Neuronal stem cell (in vitro differentiated cells): ENCODE results near the gene CAMTA1.

ENCODE experiments used
- DNase-seq: peaks from one replicate; pipeline ENCODE4 v3.0.0-alpha.2; 2013; ENCODE audit warnings: low spot score
- H2AFZ ChIP-seq: one replicate; pipeline ENCODE4 v1.6.1; 2013; ENCODE audit warnings: mild to moderate bottlenecking, low read length, inconsistent platforms
- H2AK5ac ChIP-seq: 2 replicates; pipeline ENCODE4 v1.6.1; 2013; ENCODE audit warnings: low read depth, mild to moderate bottlenecking, inconsistent platforms, low read length, moderate library complexity, mixed read lengths
- H2BK120ac ChIP-seq: 2 replicates; pipeline ENCODE4 v1.6.1; 2013; ENCODE audit warnings: low read depth, mild to moderate bottlenecking, inconsistent platforms, low read length, moderate library complexity, mixed read lengths
- H2BK12ac ChIP-seq: one replicate; pipeline ENCODE4 v1.6.1; 2013; ENCODE audit warnings: low read length, inconsistent platforms
- H2BK15ac ChIP-seq: 2 replicates; pipeline ENCODE4 v1.6.1; 2013; ENCODE audit warnings: mild to moderate bottlenecking, low read length, inconsistent platforms, mixed read lengths
- H2BK5ac ChIP-seq: one replicate; pipeline ENCODE4 v1.6.1; 2013; ENCODE audit warnings: inconsistent platforms, mild to moderate bottlenecking, low read length, moderate library complexity
- H3K14ac ChIP-seq: one replicate; pipeline ENCODE4 v1.6.1; 2013; ENCODE audit warnings: low read length, inconsistent platforms
- H3K18ac ChIP-seq: 2 replicates; pipeline ENCODE4 v1.6.1; 2013; ENCODE audit warnings: low read length, inconsistent platforms
- H3K23ac ChIP-seq: 2 replicates; pipeline ENCODE4 v1.6.1; 2013; ENCODE audit warnings: low read depth, mild to moderate bottlenecking, mixed read lengths, low read length, inconsistent platforms; ENCODE audit not compliant: poor library complexity
- H3K27ac ChIP-seq: replicated peaks from 3 replicates; pipeline ENCODE4 v1.5.1; 2013; ENCODE audit warnings: low read length, inconsistent platforms
- H3K27me3 ChIP-seq, 3 experiments: 2 replicates each; pipeline ENCODE4 v1.6.1; 2013; ENCODE audit warnings: low read length in 3 of 3, mild to moderate bottlenecking in 2 of 3, inconsistent platforms in 1 of 3, low read depth in 1 of 3, mixed read lengths in 1 of 3, moderate library complexity in 1 of 3; ENCODE audit not compliant: control insufficient read depth in 3 of 3, insufficient read depth in 3 of 3
- H3K36me3 ChIP-seq, 2 donors: replicated peaks in 1 of 2; 2 replicates each; pipeline ENCODE4 v1.6.1; 2013; ENCODE audit warnings: low read length in 2 of 2; ENCODE audit not compliant: control insufficient read depth in 2 of 2, insufficient read depth in 2 of 2
- H3K4ac ChIP-seq: 2 replicates; pipeline ENCODE4 v1.6.1; 2013; ENCODE audit warnings: inconsistent platforms, mild to moderate bottlenecking, low read length, moderate library complexity
- H3K4me1 ChIP-seq, 2 donors: 1 replicate in 1 of 2; 2 replicates in 1 of 2; pipeline ENCODE4 v1.6.1; 2013; ENCODE audit warnings: low read length in 2 of 2, low read depth in 1 of 2; ENCODE audit not compliant: control insufficient read depth in 2 of 2, insufficient read depth in 1 of 2
- H3K4me2 ChIP-seq: one replicate; pipeline ENCODE4 v1.6.1; 2013; ENCODE audit warnings: mild to moderate bottlenecking, low read length, inconsistent platforms; ENCODE audit not compliant: insufficient read depth, poor library complexity, severe bottlenecking
- H3K4me3 ChIP-seq, 2 donors: 2 replicates each; pipeline ENCODE4 v1.5.1; 2013; ENCODE audit warnings: low read length in 2 of 2, mild to moderate bottlenecking in 2 of 2, inconsistent platforms in 1 of 2, moderate library complexity in 1 of 2
- H3K79me1 ChIP-seq: one replicate; pipeline ENCODE4 v1.6.1; 2013; ENCODE audit warnings: low read depth, mild to moderate bottlenecking, inconsistent platforms, low read length, moderate library complexity
- H3K9ac ChIP-seq: one replicate; pipeline ENCODE4 v1.6.1; 2013; ENCODE audit warnings: mild to moderate bottlenecking, low read depth, low read length, inconsistent platforms; ENCODE audit not compliant: poor library complexity
- H3K9me3 ChIP-seq, 2 donors: replicated peaks in 1 of 2; 2 replicates each; pipeline versions ENCODE3 to v1.6.1; 2013; ENCODE audit warnings: low read length in 2 of 2, mild to moderate bottlenecking in 2 of 2, inconsistent platforms in 1 of 2, low read depth in 1 of 2, mixed read lengths in 1 of 2, moderate library complexity in 1 of 2; ENCODE audit not compliant: control insufficient read depth in 2 of 2, insufficient read depth in 1 of 2
- H4K8ac ChIP-seq: one replicate; pipeline ENCODE4 v1.6.1; 2013; ENCODE audit warnings: low read depth, mild to moderate bottlenecking, inconsistent platforms, low read length, moderate library complexity
- H4K91ac ChIP-seq: one replicate; pipeline ENCODE4 v1.6.1; 2013; ENCODE audit warnings: low read length, low read depth, mild to moderate bottlenecking, inconsistent platforms; ENCODE audit not compliant: poor library complexity
- WGBS, 2 donors: extraction: QIAGEN DNeasy Blood & Tissue Kit; methylation state at CpG; one replicate each; pipeline ENCODE4 v1.1.7; 2013; ENCODE audit warnings: missing lambda C conversion rate in 2 of 2, mixed read lengths in 1 of 2; ENCODE audit not compliant: insufficient read length in 2 of 2, insufficient replicate concordance in 1 of 2; ENCODE audit errors: extremely low coverage in 2 of 2; 5-methylcytosine and 5-hydroxymethylcytosine counted together

Gene CAMTA1

GRCh38 chr1:6859415-6860343 lies 74.4 kb downstream of the CAMTA1 start:
- Histone ChIP-seq H3K9me3 (no peaks in the 10 kb centered on the region), H3K4me1 (peaks cover 0 to 3% of the 10 kb centered on the region in 2 donors), H3K18ac (no peak overlapping the region), H3K23ac (no peak overlapping the region), H2BK15ac (no peak overlapping the region), H3K14ac (no peak overlapping the region), H3K27ac (no peak overlapping the region), H3K4ac (no peak overlapping the region), H3K79me1 (peaks cover 8% of the 10 kb centered on the region), H2AK5ac (no peak overlapping the region), H2BK120ac (no peak overlapping the region), H3K4me3 (no peak overlapping the region), H3K9ac (no peak overlapping the region), H4K91ac (no peak overlapping the region), H2BK5ac (no peak overlapping the region), H2AFZ (no peak overlapping the region), H3K36me3 (peaks cover 3 to 14% of the 10 kb centered on the region in 2 donors), H3K4me2 (no peak overlapping the region), H3K27me3 (no peaks in the 10 kb centered on the region), H2BK12ac (no peak overlapping the region), H4K8ac (no peak overlapping the region)
- DNase-seq = no peak
- WGBS, 2 donors = no CpG with 5 or more reads among the region's 7 CpGs

- no peak overlapping the region for H3K14ac ChIP-seq
- H3K4me1 ChIP-seq = peaks cover 0 to 5% of the 10 kb centered on the region in 2 donors
- no peak overlapping the region for H3K9ac ChIP-seq
- H3K27ac ChIP-seq = no peak overlapping the region
- no peak overlapping the region for H4K8ac ChIP-seq
- H2AK5ac ChIP-seq = no peak overlapping the region
- no peak overlapping the region for H2BK12ac ChIP-seq
- H2AFZ ChIP-seq = no peak overlapping the region
- H3K27me3 ChIP-seq = no peaks in the 10 kb centered on the region
- no peak overlapping the region for H2BK15ac ChIP-seq
- H4K91ac ChIP-seq = no peak overlapping the region
- no peak overlapping the region for H3K23ac ChIP-seq
- peaks cover under 1 to 9% of the 10 kb centered on the region in 2 donors for H3K36me3 ChIP-seq
- H3K79me1 ChIP-seq = peaks cover 6% of the 10 kb centered on the region
- H3K4ac ChIP-seq = no peak overlapping the region
- no peak overlapping the region for H3K4me2 ChIP-seq
- no peak overlapping the region for H3K4me3 ChIP-seq
- H3K9me3 ChIP-seq = no peaks in the 10 kb centered on the region
- no peak overlapping the region for H2BK120ac ChIP-seq
- H3K18ac ChIP-seq = no peak overlapping the region
- no CpG with 5 or more reads among the region's 6 CpGs for WGBS, 2 donors
- DNase-seq = no peak
- no peak overlapping the region for H2BK5ac ChIP-seq
Measured at GRCh38 chr1:6860401-6860800, 75.1 kb downstream of the CAMTA1 start.

GRCh38 chr1:6861075-6861724 lies 75.9 kb downstream of the CAMTA1 start:
- Histone ChIP-seq H3K79me1 (peaks cover 5% of the 10 kb centered on the region), H3K27me3 (no peaks in the 10 kb centered on the region), H2BK15ac (no peak overlapping the region), H2BK5ac (no peak overlapping the region), H3K36me3 (peaks cover 0 to 5% of the 10 kb centered on the region in 2 donors), H3K4ac (no peak overlapping the region), H2BK12ac (no peak overlapping the region), H3K27ac (no peak overlapping the region), H4K91ac (no peak overlapping the region), H4K8ac (no peak overlapping the region), H3K9me3 (no peaks in the 10 kb centered on the region), H2AK5ac (no peak overlapping the region), H3K14ac (no peak overlapping the region), H3K4me1 (peaks cover 0 to 5% of the 10 kb centered on the region in 2 donors), H3K4me2 (no peak overlapping the region), H3K18ac (no peak overlapping the region), H3K4me3 (no peak overlapping the region), H3K9ac (no peak overlapping the region), H2BK120ac (no peak overlapping the region), H3K23ac (no peak overlapping the region), H2AFZ (no peak overlapping the region)
- no CpG with 5 or more reads among the region's 12 CpGs for WGBS, 2 donors
- DNase-seq = no peak

GRCh38 chr1:6862906-6863305 lies 77.7 kb downstream of the CAMTA1 start:
- Histone ChIP-seq H3K9me3 (no peaks in the 10 kb centered on the region), H3K23ac (no peak overlapping the region), H2AK5ac (no peak overlapping the region), H2BK15ac (no peak overlapping the region), H2BK12ac (no peak overlapping the region), H3K4me3 (no peak overlapping the region), H3K9ac (no peak overlapping the region), H2BK5ac (no peak overlapping the region), H2BK120ac (no peak overlapping the region), H3K4me1 (peaks cover 13 to 14% of the 10 kb centered on the region in 2 donors), H4K8ac (no peak overlapping the region), H3K27ac (no peak overlapping the region), H3K27me3 (no peaks in the 10 kb centered on the region), H3K36me3 (peaks cover 0 to 5% of the 10 kb centered on the region in 2 donors), H3K4ac (no peak overlapping the region), H3K18ac (no peak overlapping the region), H3K4me2 (no peak overlapping the region), H2AFZ (no peak overlapping the region), H4K91ac (no peak overlapping the region), H3K14ac (no peak overlapping the region), H3K79me1 (peaks cover 5% of the 10 kb centered on the region)
- WGBS, 2 donors = no CpG with 5 or more reads among the region's 4 CpGs
- DNase-seq = no peak
